RPMI8226 (cell line): ENCODE measurements around the gene IL17A.
"Not testable (repeated sequence)": the region's sequence is repeated elsewhere in the genome, so short reads cannot be mapped to it uniquely, and the experiment has no call there.

ENCODE experiments used
- DNase-seq: peaks from one replicate; pipeline ENCODE4 v3.0.0-alpha.2; 2015

IL17A gene

DNA sequence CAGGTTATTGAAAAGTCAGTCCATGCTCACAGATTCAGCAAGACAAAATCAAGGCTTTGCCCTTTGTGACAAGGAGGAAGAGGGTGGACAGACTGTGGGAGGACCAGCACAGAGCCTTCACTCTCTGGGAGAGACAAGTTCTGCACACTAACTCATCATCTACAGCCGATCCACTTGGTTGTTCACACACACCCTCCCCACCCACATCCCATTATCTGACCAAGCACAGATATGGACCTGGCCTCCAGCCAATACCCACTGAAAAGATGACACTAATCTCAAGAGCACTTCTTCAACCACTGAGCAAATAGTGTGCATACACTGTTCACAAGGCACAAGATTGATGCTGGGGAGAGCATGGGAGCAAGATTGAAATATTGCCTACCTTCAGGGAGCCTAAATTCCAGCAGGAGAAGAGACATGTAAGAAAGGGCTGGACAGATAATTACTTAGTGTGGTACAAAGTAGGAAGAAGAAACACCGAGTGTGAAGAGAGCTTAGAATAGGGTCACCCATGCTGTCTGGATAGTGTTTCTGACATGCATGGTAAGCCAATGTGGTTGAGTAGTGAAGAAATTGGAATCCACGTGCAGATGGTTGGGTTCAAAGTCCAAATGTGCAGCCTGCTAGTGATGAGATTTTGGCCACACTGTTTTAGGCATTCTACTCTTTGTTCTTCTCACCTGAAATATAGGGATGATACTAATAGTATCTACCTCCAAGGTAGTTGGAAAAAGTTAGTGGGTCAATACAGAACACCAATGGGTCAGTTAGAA, 21.7 kb upstream of the IL17A start:
- no peak for DNase-seq

DNA sequence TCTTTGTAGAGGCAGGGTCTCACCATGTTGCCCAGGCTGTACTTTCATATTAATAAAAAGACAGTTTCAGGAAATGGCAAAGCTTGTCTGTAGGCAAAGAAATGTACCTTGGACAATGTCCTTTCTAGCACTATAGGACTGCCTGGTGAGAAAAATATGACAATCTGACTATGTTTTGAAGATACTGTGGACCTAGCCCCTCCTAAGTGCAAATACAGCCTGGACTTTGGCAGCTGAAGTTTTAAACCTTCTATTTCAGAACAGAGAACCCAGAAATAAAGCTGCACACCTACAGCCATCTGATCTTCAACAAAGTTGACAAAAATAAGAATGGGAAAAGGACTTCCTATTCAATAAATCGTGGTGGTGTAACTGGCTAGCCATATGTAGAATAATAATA, 18.9 kb upstream of the IL17A start:
- DNase-seq: no peak

DNA sequence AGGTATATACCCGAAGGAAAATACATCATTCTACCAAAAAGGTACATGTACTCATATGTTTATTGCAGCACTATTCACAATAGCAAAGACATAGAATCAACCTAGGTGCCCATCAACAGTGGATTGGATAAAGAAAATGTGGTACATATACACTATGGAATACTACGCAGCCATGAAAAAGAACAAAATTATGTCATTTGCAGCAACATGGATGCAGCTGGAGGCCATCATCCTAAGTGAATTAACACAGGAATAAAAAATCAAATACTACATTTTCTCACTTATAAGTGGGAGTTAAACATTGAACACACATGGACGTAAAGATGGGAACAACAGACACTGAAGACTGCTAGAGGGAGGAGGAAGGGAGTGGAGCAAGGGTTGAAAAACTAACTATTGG, 17.8 kb upstream of the IL17A start:
- not testable (repeated sequence) for DNase-seq

DNA sequence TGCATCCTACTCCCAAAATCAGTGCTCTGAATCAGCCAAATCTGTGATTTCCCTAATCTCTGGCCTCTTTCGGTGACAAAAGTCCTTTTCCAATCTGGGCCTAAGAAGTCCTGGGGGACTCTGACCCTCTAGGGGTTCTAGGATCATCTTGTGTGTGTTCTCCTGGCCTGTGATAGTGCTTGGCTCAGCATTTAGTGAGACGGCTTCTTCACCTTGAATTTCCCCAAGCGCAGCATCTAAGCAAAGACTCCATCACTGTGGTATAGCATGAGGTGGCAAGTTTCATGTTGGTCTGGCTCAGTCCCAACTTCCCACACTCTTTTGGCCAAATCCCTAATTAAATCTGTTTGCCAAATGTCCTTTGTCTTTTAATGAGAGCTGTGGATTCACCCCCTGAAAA, 12.1 kb upstream of the IL17A start:
- peak; percentile 21 for DNase-seq

DNA sequence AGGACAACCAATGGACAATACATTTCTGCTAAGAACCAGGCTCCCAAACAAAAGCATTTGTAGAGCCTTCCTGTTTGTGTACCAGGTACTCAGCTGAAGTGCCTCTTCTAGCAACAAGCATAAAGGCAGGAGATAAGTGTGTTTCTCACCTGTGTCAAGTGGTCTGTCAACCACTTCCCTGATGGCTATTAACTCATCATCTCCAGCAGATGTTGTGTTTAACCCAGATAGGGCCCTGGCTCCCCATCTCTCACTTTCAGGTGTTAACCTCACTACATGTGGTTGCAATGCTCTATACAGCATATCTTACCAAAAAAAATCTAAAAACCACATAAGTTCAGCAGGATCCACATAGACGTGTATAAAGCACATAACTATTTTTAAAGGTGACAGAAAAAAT, 9.6 kb upstream of the IL17A start:
- DNase-seq: peak; percentile 35

DNA sequence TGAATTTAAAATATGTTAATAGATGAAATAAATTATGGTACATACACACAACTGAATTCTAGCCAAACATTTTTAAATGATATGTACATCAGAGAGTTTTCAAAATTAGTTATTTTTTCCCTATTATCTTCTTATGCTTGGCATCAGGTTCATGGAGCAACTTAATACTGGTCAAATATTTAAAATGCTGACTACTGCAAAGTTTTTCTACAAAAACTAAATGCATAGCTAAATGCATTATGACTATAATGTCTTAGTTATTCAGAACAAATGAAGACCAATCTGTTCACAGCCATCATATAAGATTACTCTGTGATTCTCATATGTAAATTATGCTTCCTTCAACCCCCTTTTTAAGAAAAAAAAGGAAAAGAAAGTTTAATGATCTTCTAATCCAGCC, 8.2 kb upstream of the IL17A start:
- DNase-seq: no peak

DNA sequence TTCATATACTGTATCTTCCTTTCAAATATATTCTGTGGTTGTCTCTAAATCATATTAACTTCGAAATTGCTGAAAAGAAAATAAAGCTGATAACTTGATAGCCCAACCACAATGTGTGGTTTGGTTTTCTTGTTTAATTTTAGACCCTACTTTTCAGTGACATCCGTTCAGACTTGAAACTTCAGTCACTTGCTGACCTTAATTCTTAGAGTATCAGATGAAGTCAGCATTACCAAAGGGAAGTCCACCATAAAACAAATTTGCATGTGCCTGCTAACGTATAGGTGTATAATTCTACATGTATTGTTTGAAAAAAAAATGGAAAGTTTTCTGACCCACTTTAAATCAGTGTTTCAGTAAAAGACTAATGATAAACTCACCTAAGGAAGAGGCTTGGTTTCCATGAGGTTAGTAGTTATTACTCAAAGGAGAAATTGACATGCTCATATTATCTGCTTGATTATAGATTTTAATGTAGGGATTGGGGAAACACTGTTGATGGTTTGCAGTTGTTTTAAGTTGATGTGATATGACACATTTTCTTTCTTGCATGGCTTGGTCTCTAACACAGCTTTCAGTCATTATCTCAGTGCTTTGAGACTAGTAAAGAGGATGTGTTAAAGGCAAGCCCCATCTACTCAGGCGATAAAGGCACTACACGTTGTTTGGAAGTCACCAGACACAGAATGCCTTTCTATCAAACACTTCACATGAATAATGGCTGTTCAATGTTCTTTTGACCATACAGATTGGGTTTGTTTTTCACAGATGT, 5.2 kb upstream of the IL17A start:
- peak; percentile 10 for DNase-seq

DNA sequence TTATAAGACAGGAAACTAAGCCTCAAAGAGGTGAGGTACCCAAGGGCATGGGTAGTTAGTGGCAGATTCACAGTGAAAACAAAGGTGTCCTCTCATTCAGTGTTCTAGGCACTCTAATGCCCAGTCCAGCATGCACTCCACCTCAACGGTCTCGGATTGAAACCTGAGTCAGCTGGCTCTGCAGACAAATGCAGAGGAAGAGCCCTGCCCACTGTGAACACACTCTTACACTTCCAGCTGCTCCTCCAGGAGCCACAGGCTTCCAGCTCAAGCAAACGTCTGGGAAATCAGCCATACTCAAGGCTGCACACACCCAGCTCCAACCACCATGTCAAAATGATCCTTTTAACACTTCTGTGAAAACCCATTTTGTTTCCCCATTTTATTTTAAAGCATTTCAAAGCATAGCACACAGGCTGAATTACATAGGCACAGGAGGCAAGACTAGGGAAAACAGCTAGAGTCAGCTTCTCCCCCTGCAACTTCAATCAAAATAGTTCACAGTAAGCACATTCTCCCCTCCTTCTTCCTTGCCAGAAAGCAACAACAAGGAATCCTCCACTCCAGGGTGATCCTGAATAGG, 3.0 kb upstream of the IL17A start:
- DNase-seq: peak; percentile 13

DNA sequence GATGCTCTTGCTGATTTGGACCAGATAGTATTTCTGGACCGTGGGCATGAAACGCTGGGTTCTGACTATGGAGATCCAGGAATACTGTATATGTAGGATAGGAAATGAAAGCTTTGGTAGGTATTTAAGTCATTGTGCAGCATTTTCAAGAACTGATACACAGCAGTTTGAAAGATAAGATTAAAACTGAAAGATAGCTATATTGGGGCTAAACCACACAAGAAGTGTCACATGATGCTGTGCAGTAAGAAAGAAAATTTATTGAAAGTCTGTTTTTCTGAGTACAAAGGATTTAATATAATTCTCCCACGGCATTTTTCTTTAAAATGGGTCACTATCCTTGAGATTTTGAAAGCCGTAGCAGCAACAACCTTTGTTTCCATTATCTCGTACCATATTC, 305 bp downstream of the IL17A start:
- DNase-seq: no peak

DNA sequence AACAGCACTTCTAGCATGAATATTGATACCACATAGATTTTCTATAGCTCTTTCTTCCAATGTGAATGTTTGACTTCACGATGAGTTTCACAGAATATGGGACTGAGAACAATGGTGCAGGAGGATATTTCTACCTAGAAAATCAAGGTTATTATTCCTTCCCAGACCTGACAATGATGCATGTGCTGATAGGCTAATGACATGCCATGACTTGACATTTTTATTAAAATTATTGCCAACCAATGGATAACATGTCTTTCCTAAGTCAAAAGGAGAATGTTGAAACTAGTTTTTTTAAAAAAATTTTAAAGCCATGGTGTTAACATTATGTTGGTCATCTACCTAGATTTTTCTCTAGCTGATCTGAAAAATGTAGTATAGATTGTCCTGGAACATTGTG, 923 bp downstream of the IL17A start:
- no peak for DNase-seq

DNA sequence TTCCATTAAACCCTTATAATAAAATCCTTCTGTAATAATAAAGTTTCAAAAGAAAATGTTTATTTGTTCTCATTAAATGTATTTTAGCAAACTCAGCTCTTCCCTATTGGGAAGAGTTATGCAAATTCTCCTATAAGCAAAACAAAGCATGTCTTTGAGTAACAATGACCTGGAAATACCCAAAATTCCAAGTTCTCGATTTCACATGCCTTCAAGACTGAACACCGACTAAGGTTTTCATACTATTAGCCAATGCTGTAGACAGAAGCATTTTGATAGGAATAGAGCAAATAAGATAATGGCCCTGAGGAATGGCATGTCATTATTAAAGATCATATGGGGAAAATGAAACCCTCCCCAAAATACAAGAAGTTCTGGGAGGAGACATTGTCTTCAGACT, 3.8 kb downstream of the IL17A start:
- DNase-seq: no peak

DNA sequence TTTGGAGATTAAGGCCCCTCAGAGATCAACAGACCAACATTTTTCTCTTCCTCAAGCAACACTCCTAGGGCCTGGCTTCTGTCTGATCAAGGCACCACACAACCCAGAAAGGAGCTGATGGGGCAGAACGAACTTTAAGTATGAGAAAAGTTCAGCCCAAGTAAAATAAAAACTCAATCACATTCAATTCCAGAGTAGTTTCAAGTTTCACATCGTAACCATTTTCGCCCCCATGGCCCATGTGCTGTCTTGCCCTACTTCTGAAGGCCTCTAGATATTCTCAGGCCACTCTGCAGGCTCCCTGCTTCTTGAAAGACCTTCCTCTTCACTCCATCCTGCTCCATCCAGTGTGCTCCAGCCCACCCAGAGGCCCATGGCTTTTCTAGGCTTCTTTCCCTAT, 4.2 kb downstream of the IL17A start:
- no peak for DNase-seq

DNA sequence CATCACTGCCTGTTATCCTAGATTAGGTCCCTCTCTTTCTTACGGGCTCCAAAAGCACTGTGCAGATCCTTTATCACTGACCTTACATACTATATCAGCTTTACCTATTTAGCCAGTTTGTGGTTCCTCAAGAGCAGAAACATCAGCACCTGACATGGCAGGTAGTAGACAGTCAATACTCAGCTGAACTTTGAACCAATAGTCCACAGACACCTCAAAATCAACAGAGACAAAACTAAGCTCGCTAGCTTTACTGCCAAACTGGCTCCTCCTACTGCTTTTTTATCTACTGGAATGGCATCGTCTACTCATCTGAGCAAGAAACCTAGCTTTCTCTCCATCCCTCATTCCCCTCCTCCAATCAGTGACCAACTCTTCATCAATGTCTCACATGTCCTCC, 5.6 kb downstream of the IL17A start:
- no peak for DNase-seq

DNA sequence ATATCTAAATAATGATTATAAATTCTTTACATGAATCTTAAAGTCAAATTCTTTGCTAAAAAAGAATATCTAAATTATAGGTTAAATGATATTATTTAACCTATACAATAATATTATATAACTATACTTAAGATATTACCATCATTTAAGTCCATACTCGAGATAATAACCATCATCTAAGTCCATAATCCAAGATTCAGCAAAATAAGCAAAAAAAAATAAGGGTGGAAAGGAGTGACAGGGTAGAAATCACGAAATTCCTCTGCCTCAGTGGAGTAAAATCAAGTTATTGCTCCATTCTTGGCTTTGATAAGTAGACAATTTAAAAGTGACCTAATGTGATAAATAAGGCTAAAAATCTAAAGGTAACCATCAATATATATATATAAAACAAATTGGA, 9.7 kb downstream of the IL17A start:
- no peak for DNase-seq

DNA sequence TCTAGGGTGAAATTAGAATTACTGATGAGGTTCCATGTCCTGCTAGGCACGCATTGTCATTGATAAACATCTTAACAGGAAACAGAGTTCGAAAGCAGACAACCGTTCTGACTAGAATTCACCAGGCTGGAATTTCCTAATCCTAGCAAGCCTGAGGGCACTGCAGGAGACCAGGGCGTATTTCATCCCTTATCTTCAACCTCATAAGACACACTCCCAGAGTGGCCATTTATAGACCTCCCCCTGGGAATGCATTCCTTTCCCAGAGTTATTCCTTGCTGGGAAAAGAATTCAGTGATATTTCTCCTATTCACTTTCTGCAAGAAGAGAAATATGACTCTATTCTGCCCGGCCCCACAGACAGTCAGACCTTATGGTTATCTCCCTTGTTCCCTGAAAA, 13.9 kb downstream of the IL17A start:
- DNase-seq: not testable (repeated sequence)

DNA sequence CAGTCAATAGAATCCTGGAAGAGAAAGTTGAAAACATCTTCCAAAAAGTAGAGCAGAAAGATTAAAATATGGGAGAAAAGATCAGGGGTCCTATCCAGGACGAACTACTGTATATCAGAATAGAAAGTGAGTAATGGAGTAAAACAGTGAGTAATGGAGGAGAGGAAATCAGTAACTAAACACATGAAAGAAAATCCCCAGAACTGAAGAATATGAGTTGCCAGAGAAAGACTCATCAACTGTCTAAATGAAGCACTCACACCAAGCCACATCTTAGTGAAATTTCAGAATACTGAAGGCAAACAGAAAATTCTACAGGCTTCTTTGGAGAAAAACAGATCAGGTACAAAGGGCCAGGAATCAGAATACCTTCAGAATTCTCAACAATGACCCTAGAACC, 14.9 kb downstream of the IL17A start:
- no peak for DNase-seq

DNA sequence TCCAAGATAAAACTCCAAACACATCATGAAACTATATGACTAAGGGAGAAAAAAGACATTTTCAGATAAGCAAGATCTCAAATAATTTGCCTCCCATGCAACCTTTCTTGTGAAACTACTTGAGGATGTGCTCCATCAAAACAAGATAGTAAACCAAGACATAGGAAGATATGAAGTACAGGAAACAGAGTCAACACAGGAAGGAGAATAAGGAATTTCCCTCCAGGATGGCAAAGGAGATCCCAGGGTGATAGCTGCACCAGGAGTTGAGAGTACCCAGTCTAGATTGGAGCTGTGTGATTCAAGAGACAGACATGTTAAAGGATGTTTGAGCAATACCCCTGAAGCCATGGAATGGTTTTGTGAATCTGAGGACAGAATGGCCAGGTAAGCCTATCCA, 15.3 kb downstream of the IL17A start:
- DNase-seq: no peak

DNA sequence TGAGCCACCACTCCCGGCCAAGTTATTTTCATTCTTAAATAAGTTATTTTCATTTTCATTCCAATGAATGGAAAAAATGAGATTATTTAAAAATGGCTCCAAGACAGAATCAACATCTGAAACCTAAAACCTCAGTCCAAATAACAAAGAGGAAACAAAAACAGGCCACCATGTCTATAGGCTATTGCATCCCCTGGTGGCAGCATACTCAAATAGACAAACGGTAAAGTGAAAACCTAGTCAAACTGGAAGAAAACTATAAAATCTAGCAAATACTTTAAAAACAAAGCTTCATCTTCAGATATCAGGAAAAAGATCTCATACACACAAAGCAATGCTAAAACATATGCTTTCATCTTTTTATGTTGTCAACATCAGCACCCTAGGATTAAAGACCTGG, 20.9 kb downstream of the IL17A start:
- DNase-seq: no peak

DNA sequence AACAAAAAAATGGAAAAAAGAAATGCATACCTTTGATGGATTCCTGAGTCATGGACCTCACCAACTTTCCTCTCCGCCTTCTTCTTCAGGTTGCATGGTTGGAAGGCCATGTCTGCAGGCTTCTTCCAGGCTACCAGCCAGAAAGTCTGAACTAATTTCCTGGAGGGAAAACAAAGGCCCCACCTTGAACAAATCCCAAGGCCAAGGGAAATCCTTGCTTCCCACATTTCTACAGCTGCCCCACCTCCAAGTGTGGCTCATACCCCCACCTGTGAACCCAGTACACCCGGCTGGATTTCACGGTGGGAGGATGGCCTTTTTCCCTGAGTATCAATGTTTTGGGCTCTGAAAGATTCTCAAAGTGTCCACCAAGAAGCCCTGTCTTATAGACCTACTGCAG, 22.4 kb downstream of the IL17A start:
- DNase-seq: no peak

DNA sequence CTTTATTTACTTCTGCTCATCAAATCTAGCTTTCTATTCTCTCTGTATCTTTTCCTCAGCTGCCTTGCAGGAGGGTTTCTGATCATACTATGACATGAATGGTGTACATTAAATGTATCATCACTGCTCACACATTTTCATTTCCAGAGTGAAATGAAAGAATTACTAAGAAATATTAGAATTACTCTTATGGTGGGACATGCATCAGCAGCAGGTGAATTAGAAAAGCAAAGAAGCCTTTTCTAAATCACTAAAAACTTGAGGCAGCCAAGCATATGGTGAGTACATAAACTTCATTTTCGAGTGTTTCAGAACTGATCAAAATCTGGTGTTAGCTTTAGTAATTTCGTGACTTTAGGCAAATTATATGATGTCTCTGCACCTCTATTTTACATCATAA, 23.6 kb downstream of the IL17A start:
- DNase-seq: no peak

DNA sequence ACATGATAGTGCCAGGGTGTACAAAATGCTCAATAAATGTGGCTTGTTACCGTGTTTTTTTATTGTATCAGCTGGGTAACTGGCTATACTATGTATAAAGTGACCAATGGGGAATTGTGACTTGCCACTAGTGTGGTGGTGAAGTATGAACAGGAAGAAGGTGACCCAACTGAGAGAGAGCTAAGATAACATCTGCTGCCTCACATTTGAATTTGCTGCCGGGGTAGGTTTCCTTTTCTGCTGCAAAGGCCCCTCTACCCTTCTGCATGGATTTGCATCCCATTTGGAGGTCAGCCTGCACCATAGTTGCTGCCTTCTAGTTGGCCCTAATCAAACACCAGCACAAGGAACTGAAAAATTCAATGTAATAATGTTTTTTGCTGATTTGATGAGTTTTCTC, 24.1 kb downstream of the IL17A start:
- DNase-seq: no peak

DNA sequence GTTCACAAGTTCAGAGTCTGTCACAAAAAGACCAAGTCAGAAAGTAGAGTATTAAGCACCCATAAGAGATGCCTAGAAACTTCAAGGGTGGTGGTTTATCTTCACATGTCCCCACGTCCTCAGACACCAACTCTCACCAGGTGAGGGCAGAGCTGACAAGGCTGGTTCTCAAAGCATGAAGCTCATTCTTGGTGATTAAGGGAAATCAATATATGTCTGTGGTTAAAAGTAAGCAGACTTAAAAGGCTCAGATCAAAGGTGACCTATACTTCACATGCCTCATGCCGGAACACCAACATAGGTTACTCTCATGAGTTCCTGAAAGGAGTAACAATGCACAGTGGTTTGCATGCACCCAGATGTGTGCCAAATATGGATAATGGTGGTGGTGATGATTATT, 27.0 kb downstream of the IL17A start:
- DNase-seq: no peak

DNA sequence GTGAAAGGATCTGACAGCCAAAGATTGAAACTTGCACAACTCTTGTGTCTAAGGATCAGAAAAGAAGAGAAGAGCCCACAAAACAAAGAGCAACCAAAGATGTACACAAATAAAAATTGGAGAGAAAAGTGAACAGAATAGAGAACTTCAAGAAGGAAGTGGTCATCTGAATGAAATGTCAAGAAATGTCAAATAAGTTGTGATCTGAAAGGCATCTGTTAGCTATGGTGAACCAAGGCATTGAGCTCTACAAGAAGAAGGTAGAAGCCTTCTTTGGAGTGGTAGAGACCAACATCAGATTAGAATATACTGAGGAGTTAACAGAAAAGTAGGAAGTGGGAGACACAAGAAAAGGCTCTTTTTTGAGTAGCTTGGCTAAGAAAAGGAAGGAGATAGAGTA, 29.6 kb downstream of the IL17A start:
- no peak for DNase-seq

DNA sequence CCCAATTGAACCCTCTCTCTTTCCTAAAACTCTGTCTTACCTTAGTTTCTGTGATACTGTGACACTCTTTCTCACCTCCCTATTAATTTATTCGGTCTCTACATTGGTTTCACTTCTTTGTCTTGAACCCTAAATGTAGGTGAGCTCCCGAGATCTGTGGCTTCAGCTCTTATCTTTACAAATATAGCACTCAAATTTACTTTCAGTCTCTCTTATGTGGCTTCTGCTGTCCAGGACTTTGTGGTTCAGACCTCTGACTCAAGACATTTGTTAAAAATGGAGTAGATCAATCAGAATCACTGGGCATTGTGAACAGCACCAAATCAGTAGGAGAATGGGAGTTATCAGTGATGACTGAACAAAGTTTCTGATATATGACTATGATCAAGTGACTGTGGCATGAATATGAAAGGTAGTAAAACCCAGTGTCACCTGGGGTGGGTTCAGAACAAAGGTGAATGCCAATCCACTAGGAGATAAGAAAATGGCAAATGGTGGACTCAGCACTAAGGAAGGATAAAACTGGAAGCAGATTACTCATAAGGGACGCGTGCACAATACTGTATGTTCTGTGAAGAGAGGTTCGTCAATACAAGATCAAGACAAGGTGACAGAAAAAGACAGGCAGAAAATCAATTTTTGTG, 30.9 kb downstream of the IL17A start:
- no peak for DNase-seq
